OCI-LY1 (cell line): ENCODE data around the gene HUS1.

Experiments used
- H2AFZ ChIP-seq: fragments of 200-600 bp; sonication (generic), shearing (Covaris generic); 2 replicates; pipeline ENCODE4 v1.6.0; 2014; ENCODE audit warnings: antibody characterized with exemption, mild to moderate bottlenecking, low read length
- H3F3A ChIP-seq: fragments of 200-600 bp; sonication (generic), shearing (Covaris generic); 2 replicates; pipeline ENCODE4 v1.6.0; 2014; ENCODE audit warnings: mild to moderate bottlenecking, antibody characterized with exemption, low read length, moderate library complexity; ENCODE audit not compliant: insufficient read depth
- H3K27ac ChIP-seq: fragments of 200-600 bp; sonication (generic); 2 replicates; pipeline ENCODE4 v1.5.1; 2014; ENCODE audit warnings: low read length, mixed run types, mild to moderate bottlenecking, low read depth; ENCODE audit not compliant: poor library complexity, severe bottlenecking
- H3K27me3 ChIP-seq: fragments of 200-600 bp; sonication (generic); 2 replicates; pipeline ENCODE4 v1.6.0; 2014; ENCODE audit warnings: antibody characterized with exemption, mild to moderate bottlenecking, low read length, moderate library complexity; ENCODE audit not compliant: insufficient read depth
- H3K36me3 ChIP-seq: fragments of 200-600 bp; sonication (generic); 2 replicates; pipeline ENCODE4 v1.6.1; 2014; ENCODE audit warnings: mild to moderate bottlenecking, antibody characterized with exemption, low read length, moderate library complexity, mixed read lengths; ENCODE audit not compliant: insufficient read depth
- H3K4me1 ChIP-seq: fragments of 200-600 bp; sonication (generic); 2 replicates; pipeline ENCODE4 v1.5.1; 2014; ENCODE audit warnings: mild to moderate bottlenecking, low read length, moderate library complexity; ENCODE audit not compliant: insufficient read depth, severe bottlenecking
- H3K4me2 ChIP-seq: fragments of 200-600 bp; sonication (generic), shearing (Covaris generic); 2 replicates; pipeline ENCODE4 v1.6.1; 2014; ENCODE audit warnings: low read length
- H3K4me3 ChIP-seq: fragments of 200-600 bp; sonication (generic); 2 replicates; pipeline ENCODE4 v1.5.1; 2014; ENCODE audit warnings: low read length, low read depth, mild to moderate bottlenecking, mixed read lengths; ENCODE audit not compliant: poor library complexity, severe bottlenecking
- H3K79me2 ChIP-seq: fragments of 200-600 bp; shearing (Covaris generic); 2 replicates; pipeline ENCODE4 v1.6.1; 2016; ENCODE audit warnings: mixed run types, low read length, mixed read lengths; ENCODE audit not compliant: insufficient read depth
- H3K9ac ChIP-seq: fragments of 200-600 bp; sonication (generic), shearing (Covaris generic); 2 replicates; pipeline ENCODE4 v1.6.1; 2014; ENCODE audit warnings: mild to moderate bottlenecking, low read length, mixed read lengths
- H3K9me2 ChIP-seq: fragments of 200-600 bp; sonication (generic), shearing (Covaris generic); 2 replicates; pipeline ENCODE4 v1.6.1; 2014; ENCODE audit warnings: low read depth, mild to moderate bottlenecking, low read length, mixed read lengths
- H3K9me3 ChIP-seq: fragments of 200-600 bp; shearing (Covaris generic); 2 replicates; pipeline ENCODE4 v1.6.1; 2014; ENCODE audit warnings: low read length, mixed read lengths
- H4K20me1 ChIP-seq: fragments of 200-600 bp; sonication (generic), shearing (Covaris generic); 2 replicates; pipeline ENCODE4 v1.6.0; 2016; ENCODE audit warnings: mild to moderate bottlenecking, low read length; ENCODE audit not compliant: insufficient read depth
- EZH2 ChIP-seq: fragments of 200-600 bp; sonication (generic), shearing (Covaris generic); IDR thresholded peaks from 2 replicates; pipeline ENCODE4 v1.8.0; 2017; ENCODE audit warnings: borderline replicate concordance, mixed run types, mild to moderate bottlenecking, antibody characterized with exemption, low read length, moderate library complexity, mixed read lengths
- TF ChIP-seq, protein P1 (sequence below): fragments of 200-600 bp; sonication (generic), shearing (Covaris generic); IDR thresholded peaks from 2 replicates; pipeline ENCODE4 v1.5.1; 2017; ENCODE audit warnings: mild to moderate bottlenecking, antibody characterized with exemption, low read length, moderate library complexity, mixed read lengths

Gene HUS1

DNA sequence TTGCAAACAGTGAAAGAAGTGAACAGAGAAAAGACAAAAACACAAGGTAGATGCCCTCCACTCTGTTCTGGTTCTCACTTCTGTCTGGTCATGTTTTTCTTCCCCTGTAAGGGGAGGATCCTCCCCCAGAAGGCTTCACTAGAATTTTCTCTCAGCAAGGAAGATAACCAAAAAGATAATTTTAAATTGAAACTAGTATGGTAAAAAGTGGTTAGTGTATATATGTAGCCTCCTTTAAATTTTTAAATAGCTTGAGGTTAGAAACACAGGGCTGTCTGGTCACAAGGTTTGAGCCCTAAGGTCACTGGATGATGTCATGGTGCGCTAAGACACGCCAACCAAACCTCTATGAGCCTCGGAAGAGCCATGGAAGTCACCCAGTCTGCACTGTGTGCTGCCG, 25.6 kb downstream of the HUS1 start:
- no peak overlapping the region for H2AFZ ChIP-seq

DNA sequence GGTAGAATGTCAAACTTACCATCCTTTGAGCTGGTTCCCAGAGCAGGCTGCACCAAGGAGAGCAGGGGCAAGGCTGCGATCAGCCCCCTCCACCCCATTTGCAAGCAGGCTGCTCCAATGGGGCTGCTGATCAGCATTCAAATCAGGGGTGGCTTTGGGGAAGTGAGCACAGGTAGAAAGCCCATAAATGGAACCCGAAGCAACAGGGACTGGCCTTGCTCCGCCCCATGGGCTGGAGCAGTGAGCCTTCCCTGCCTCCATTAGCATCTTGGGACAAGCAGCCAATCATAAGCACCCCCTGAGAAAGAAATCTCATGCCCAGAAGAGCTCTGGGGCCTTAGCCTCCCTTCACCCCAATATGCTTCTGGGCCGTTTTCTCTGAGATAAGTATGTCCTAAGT, 27.2 kb downstream of the HUS1 start:
- Histone ChIP-seq H3K4me1 (no peaks in the 10 kb centered on the region), H3K9me3 (no peaks in the 10 kb centered on the region), H3K27me3 (no peaks in the 10 kb centered on the region), H3K27ac (no peak overlapping the region), H3K9ac (no peak overlapping the region), H3K79me2 (no peaks in the 10 kb centered on the region), H2AFZ (no peak overlapping the region), H3K4me2 (no peak overlapping the region), H3K9me2 (no peaks in the 10 kb centered on the region), H4K20me1 (no peaks in the 10 kb centered on the region), H3F3A (no peaks in the 10 kb centered on the region), H3K4me3 (no peak overlapping the region), H3K36me3 (peaks cover 25% of the 10 kb centered on the region)
- TF ChIP-seq, protein P1, sequence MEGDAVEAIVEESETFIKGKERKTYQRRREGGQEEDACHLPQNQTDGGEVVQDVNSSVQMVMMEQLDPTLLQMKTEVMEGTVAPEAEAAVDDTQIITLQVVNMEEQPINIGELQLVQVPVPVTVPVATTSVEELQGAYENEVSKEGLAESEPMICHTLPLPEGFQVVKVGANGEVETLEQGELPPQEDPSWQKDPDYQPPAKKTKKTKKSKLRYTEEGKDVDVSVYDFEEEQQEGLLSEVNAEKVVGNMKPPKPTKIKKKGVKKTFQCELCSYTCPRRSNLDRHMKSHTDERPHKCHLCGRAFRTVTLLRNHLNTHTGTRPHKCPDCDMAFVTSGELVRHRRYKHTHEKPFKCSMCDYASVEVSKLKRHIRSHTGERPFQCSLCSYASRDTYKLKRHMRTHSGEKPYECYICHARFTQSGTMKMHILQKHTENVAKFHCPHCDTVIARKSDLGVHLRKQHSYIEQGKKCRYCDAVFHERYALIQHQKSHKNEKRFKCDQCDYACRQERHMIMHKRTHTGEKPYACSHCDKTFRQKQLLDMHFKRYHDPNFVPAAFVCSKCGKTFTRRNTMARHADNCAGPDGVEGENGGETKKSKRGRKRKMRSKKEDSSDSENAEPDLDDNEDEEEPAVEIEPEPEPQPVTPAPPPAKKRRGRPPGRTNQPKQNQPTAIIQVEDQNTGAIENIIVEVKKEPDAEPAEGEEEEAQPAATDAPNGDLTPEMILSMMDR = no peak
- TF ChIP-seq EZH2 = no peak

More for the DNA sequence above, 25.6 kb downstream of the HUS1 start:
- Histone ChIP-seq H3K4me2 (no peak overlapping the region), H3K27me3 (no peaks in the 10 kb centered on the region), H3K9ac (no peak overlapping the region), H3K27ac (no peak overlapping the region), H4K20me1 (no peaks in the 10 kb centered on the region), H3K79me2 (no peaks in the 10 kb centered on the region), H3F3A (no peaks in the 10 kb centered on the region), H3K9me2 (no peaks in the 10 kb centered on the region), H3K4me3 (no peak overlapping the region), H3K36me3 (peaks cover 34% of the 10 kb centered on the region), H3K9me3 (no peaks in the 10 kb centered on the region), H3K4me1 (no peaks in the 10 kb centered on the region)
- no peak for TF ChIP-seq EZH2
- TF ChIP-seq, protein P1 = no peak

DNA sequence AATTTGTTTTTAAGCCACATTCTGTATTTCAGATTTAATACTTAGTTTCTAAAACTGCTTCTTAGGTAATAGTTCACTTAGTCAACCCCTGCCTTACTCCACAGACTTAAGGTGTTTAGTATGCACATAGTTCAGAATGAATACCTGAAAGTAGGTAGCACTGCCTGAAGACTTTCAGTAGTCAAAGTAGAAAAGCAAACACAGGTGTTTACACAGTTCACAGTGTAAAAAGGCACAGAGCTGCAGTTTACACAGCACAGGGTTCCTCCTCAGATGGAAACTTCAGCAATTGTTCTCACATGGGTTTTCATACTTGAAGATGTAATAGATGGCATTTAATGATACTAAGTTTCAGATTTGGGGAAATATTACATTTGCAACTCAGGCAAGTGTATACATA, 28.0 kb downstream of the HUS1 start:
- no peaks in the 10 kb centered on the region for H3K27me3 ChIP-seq
- no peak overlapping the region for H3K4me3 ChIP-seq
- H3K4me2 ChIP-seq = no peak overlapping the region
- H3K9ac ChIP-seq = no peak overlapping the region
- no peak overlapping the region for H3K27ac ChIP-seq
- TF ChIP-seq, protein P1 = no peak
- no peak for TF ChIP-seq EZH2
- H3K79me2 ChIP-seq = no peaks in the 10 kb centered on the region
- peaks cover 17% of the 10 kb centered on the region for H3K36me3 ChIP-seq
- H3F3A ChIP-seq = no peaks in the 10 kb centered on the region
- H4K20me1 ChIP-seq = no peaks in the 10 kb centered on the region
- no peaks in the 10 kb centered on the region for H3K4me1 ChIP-seq
- no peaks in the 10 kb centered on the region for H3K9me3 ChIP-seq
- H2AFZ ChIP-seq = no peak overlapping the region
- H3K9me2 ChIP-seq = no peaks in the 10 kb centered on the region
